Stimulated activated CD4-positive, alpha-beta T cell treated with anti-CD3 and anti-CD28 coated beads, Interleukin-2, amount 100 ng/mL, for 4 hours (primary cell): ENCODE data around the gene PCSK6.
A peak's percentile ranks its signal among the peaks of the same experiment; 100 is the strongest.

Experiments
- DNase-seq: peaks from one replicate; pipeline ENCODE4 v3.0.0-alpha.2; 2020; ENCODE audit warnings: low read depth

PCSK6 gene

GRCh38 chr15:101272584-101272983 lies 216.9 kb downstream of the PCSK6 start:
- no peak for DNase-seq

GRCh38 chr15:101269479-101270223 lies 219.9 kb downstream of the PCSK6 start:
- no peak for DNase-seq

- DNase-seq = no peak
These were observed 222.0 kb downstream of the PCSK6 start for GRCh38 chr15:101267320-101268104.

GRCh38 chr15:101266787-101267186 lies 222.7 kb downstream of the PCSK6 start:
- DNase-seq = no peak

- no peak for DNase-seq
These were observed 223.5 kb downstream of the PCSK6 start for GRCh38 chr15:101266034-101266433.

- DNase-seq = no peak
These were observed 224.4 kb downstream of the PCSK6 start for GRCh38 chr15:101264911-101265641.

- DNase-seq = no peak
These were observed 225.5 kb downstream of the PCSK6 start for GRCh38 chr15:101264011-101264410.

- no peak for DNase-seq
These were observed 227.0 kb downstream of the PCSK6 start for GRCh38 chr15:101262551-101262950.

GRCh38 chr15:101258238-101259144 lies 231.0 kb downstream of the PCSK6 start:
- peak; percentile 46 for DNase-seq

- no peak for DNase-seq
These were observed 232.8 kb downstream of the PCSK6 start for GRCh38 chr15:101256757-101257156.

- DNase-seq = no peak
These were observed 233.8 kb downstream of the PCSK6 start for GRCh38 chr15:101255615-101256241.

GRCh38 chr15:101255051-101255395 lies 234.5 kb downstream of the PCSK6 start:
- DNase-seq = no peak

- no peak for DNase-seq
These were observed 235.1 kb downstream of the PCSK6 start for GRCh38 chr15:101254157-101255050.
